HFF-Myc (cell line): ENCODE measurements around the gene PHF1.

Source experiments
- DNase-seq: peaks from one replicate; pipeline ENCODE4 v3.0.0-alpha.2; 2011; ENCODE audit warnings: low read depth; ENCODE audit errors: extremely low read depth
- H3K4me3 ChIP-seq: replicated peaks from 2 replicates; pipeline ENCODE4 v1.5.1; 2011; ENCODE audit warnings: low read depth, mild to moderate bottlenecking, control low read depth, low read length
- TF ChIP-seq, protein P1 (sequence below): IDR thresholded peaks from 2 replicates; pipeline ENCODE4 v1.5.1; 2012; ENCODE audit warnings: mild to moderate bottlenecking, low read depth, low read length, control low read depth; ENCODE audit errors: missing control alignments

The PHF1 gene

DNA sequence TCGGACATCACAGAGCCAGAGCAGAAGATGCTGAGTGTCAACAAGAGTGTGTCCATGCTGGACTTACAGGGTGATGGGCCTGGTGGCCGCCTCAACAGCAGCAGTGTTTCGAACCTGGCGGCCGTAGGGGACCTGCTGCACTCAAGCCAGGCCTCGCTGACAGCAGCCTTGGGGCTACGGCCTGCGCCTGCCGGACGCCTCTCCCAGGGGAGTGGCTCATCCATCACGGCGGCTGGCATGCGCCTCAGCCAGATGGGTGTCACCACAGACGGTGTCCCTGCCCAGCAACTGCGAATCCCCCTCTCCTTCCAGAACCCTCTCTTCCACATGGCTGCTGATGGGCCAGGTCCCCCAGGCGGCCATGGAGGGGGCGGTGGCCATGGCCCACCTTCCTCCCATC lies 32.2 kb downstream of the PHF1 start:
- H3K4me3 ChIP-seq: no peak overlapping the region
- DNase-seq: no peak
- TF ChIP-seq, protein P1, sequence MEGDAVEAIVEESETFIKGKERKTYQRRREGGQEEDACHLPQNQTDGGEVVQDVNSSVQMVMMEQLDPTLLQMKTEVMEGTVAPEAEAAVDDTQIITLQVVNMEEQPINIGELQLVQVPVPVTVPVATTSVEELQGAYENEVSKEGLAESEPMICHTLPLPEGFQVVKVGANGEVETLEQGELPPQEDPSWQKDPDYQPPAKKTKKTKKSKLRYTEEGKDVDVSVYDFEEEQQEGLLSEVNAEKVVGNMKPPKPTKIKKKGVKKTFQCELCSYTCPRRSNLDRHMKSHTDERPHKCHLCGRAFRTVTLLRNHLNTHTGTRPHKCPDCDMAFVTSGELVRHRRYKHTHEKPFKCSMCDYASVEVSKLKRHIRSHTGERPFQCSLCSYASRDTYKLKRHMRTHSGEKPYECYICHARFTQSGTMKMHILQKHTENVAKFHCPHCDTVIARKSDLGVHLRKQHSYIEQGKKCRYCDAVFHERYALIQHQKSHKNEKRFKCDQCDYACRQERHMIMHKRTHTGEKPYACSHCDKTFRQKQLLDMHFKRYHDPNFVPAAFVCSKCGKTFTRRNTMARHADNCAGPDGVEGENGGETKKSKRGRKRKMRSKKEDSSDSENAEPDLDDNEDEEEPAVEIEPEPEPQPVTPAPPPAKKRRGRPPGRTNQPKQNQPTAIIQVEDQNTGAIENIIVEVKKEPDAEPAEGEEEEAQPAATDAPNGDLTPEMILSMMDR: no peak

DNA sequence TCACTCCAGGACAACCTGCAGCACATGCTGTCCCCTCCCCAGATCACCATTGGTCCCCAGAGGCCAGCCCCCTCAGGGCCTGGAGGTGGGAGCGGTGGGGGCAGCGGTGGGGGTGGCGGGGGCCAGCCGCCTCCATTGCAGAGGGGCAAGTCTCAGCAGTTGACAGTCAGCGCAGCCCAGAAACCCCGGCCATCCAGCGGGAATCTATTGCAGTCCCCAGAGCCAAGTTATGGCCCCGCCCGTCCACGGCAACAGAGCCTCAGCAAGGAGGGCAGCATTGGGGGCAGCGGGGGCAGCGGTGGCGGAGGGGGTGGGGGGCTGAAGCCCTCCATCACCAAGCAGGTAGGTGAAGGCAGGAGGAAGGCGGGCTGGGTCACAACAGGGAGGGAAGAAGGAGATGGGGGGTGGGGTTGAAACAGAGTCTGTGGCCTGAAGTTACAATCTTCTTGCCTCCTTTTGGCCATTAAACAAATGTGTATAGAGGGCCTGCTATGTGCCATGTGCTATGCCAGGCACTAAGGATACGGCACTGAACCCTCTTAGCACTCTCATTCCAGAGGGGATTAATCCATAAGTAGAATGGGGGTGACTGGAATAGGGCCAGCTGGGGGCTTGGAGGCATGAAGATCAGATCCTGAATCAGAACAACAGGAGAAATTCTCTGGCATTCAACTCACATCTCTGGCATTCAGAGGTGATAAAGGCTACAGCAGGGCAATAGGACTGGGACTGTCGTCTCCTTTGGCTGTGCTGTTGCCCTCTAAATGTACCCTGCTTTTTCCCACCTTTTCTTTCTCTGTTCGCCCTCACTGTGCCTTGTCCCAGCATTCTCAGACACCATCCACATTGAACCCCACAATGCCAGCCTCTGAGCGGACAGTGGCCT lies 33.0 kb downstream of the PHF1 start:
- TF ChIP-seq, protein P1: no peak
- no peak for DNase-seq
- H3K4me3 ChIP-seq: no peak overlapping the region

DNA sequence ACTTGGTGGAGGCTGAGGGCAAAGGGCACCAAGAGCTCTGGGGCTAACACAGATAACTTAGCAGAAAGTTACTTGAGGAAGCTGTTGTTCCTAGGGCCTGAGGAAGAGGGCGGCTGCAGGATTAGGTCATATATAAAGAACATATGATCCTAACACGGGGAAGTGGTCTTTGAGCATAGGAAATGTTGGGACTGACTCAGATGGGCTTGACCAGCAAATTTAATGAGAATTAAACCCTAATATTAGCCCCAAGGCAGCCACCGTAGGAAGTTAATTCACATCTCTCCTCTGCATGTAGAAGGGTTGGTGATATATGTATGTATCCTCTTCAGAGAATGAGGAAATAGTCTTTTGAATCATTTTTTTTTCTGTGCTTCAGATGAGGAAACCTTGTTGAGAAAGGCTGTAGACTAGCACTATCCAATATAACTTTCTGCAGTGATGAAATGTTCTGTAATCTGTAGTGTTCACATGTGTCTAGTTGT lies 34.3 kb downstream of the PHF1 start:
- H3K4me3 ChIP-seq: no peak overlapping the region
- TF ChIP-seq, protein P1: no peak
- no peak for DNase-seq

DNA sequence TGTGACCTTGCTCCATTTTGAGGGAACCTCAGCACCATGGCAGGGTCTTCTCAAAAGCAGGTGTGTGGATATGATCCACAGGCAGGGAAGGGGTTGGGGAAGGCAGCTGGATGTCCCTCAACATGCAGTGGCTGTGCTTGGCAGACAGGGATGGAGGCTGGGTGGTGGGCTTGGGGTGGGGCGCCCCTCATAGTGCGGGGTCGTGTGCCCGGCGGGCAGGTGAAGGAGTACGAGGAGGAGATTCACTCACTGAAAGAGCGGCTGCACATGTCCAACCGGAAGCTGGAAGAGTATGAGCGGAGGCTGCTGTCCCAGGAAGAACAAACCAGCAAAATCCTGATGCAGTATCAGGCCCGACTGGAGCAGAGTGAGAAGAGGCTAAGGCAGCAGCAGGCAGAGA lies 35.5 kb downstream of the PHF1 start:
- TF ChIP-seq, protein P1: no peak
- no peak for DNase-seq
- no peak overlapping the region for H3K4me3 ChIP-seq

DNA sequence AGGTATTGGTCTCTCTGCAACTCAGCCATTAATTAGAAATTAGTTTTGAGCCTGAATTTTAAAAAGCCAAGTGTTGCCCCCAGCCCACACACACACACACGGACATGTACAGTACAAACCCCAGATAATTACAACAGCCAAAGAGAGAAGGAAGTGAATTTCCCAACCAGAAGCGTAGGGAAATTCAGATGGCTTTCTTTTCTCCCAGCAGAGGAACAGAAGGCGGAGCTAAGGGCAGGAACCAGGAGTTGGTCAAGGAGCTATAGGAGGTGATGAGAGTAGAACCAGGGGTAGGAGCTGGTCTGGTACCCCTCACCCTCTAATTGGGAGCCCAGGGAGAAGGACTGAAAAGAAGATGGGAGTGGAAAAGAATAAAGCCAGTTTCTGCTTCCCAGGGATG lies 39.6 kb downstream of the PHF1 start:
- no peak for DNase-seq
- TF ChIP-seq, protein P1: no peak
- H3K4me3 ChIP-seq: no peak overlapping the region

DNA sequence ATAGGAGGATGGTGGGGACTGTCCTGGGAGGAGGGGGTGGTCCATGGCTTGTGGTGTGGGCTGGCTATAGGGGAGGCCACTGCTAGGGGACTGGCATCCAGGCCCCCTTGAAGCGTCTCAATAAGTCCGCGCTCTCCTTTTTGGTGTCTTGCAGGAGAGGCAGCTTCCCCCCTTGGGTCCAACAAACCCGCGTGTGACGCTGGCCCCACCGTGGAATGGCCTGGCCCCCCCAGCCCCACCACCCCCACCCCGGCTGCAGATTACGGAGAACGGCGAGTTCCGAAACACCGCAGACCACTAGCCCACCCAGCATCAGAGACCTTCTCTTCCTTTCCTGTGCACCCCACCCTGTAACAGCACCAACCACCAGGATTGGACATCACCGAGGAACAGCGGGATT lies 40.8 kb downstream of the PHF1 start:
- TF ChIP-seq, protein P1: no peak
- DNase-seq: no peak
- H3K4me3 ChIP-seq: no peak overlapping the region
